Measurements from ENCODE around the gene B4GALT2.

The B4GALT2 gene

DNA sequence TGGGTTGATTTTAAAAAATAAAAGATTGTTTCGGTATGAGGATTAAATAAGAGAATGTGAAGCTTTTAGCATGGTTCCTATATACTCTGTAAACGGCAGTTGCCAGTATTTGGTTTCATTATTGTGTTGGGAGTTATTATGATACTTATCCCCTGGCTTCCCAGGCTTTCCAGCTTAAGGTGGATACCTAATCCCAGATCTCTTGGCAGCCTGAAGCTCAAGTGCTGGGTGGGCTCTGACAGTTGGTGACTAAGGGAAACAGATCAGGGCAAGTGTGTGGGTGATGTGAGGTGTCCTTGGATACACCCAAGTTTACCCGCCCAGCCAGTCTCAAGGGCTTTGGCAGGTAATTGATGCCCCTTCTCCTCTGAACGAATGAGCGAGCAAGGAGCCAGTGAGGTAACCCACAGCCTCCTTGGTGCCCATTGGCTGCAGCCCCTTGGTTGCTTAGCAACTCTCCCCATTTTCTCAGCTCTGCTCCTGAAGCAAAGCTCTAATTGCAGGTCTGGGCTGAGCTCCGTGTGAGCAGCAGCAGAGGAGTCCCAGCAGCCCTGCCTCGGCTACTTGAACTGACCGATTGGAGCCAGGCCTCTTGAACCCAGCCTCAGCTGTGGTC lies 26.2 kb upstream of the B4GALT2 start:
- Histone ChIP-seq H3K79me2 (ENCODE audit: insufficient read depth, low read length) (peaks cover 15% of the 10 kb centered on the region), H3K27ac (ENCODE audit: low read length) (no peak overlapping the region), H3K4me2 (ENCODE audit: insufficient read depth, low read length) (no peak overlapping the region), H3K27me3 (ENCODE audit: insufficient read depth, low read length, poor library complexity) (no peaks in the 10 kb centered on the region), H3K4me1 (ENCODE audit: insufficient read depth, low read length) (peaks cover 11% of the 10 kb centered on the region), H3K36me3 (ENCODE audit: insufficient read depth, low read length) (peaks cover 34% of the 10 kb centered on the region), H3K9ac (ENCODE audit: low read depth, low read length) (no peak overlapping the region), H2AFZ (ENCODE audit: low read depth, low read length) (no peak overlapping the region), H3K9me3 (ENCODE audit: insufficient read depth, low read length, severe bottlenecking) (no peaks in the 10 kb centered on the region), H3K4me3 (ENCODE audit: low read depth in 1 of 2, low read length in 2 of 2) (no peak overlapping the region), H4K20me1 (ENCODE audit: insufficient read depth, low read length) (peaks cover 23% of the 10 kb centered on the region)
- ATAC-seq (ENCODE audit: insufficient read depth, low read depth) (no peak), DNase-seq (no peak)
- TF ChIP-seq, protein P1, sequence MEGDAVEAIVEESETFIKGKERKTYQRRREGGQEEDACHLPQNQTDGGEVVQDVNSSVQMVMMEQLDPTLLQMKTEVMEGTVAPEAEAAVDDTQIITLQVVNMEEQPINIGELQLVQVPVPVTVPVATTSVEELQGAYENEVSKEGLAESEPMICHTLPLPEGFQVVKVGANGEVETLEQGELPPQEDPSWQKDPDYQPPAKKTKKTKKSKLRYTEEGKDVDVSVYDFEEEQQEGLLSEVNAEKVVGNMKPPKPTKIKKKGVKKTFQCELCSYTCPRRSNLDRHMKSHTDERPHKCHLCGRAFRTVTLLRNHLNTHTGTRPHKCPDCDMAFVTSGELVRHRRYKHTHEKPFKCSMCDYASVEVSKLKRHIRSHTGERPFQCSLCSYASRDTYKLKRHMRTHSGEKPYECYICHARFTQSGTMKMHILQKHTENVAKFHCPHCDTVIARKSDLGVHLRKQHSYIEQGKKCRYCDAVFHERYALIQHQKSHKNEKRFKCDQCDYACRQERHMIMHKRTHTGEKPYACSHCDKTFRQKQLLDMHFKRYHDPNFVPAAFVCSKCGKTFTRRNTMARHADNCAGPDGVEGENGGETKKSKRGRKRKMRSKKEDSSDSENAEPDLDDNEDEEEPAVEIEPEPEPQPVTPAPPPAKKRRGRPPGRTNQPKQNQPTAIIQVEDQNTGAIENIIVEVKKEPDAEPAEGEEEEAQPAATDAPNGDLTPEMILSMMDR (IDR thresholded peaks at IDR 0.05; ENCODE audit: borderline replicate concordance, extremely low read depth, low read length, poor library complexity, severe bottlenecking), result no peak
- no peak for TF ChIP-seq EZH2 (IDR thresholded peaks at IDR 0.05; ENCODE audit: borderline replicate concordance, low read depth, low read length, severe bottlenecking)

- peaks cover 22% of the 10 kb centered on the region for H4K20me1 ChIP-seq (ENCODE audit: insufficient read depth, low read length)
- peaks cover 38% of the 10 kb centered on the region for H3K36me3 ChIP-seq (ENCODE audit: insufficient read depth, low read length)
- TF ChIP-seq EZH2 (IDR thresholded peaks at IDR 0.05; ENCODE audit: borderline replicate concordance, low read depth, low read length, severe bottlenecking), result no peak
- TF ChIP-seq, protein P1 (IDR thresholded peaks at IDR 0.05; ENCODE audit: borderline replicate concordance, extremely low read depth, low read length, poor library complexity, severe bottlenecking), result no peak
- no peak overlapping the region for H3K4me3 ChIP-seq (ENCODE audit: low read depth in 1 of 2, low read length in 2 of 2)
- H3K79me2 ChIP-seq (ENCODE audit: insufficient read depth, low read length), result peaks cover 10% of the 10 kb centered on the region
- H2AFZ ChIP-seq (ENCODE audit: low read depth, low read length), result no peak overlapping the region
- no peak overlapping the region for H3K27ac ChIP-seq (ENCODE audit: low read length)
- H3K9me3 ChIP-seq (ENCODE audit: insufficient read depth, low read length, severe bottlenecking), result no peaks in the 10 kb centered on the region
- H3K9ac ChIP-seq (ENCODE audit: low read depth, low read length), result no peak overlapping the region
- ATAC-seq (ENCODE audit: insufficient read depth, low read depth) (no peak), DNase-seq (no peak)
- H3K4me1 ChIP-seq (ENCODE audit: insufficient read depth, low read length), result peaks cover 6% of the 10 kb centered on the region
- H3K4me2 ChIP-seq (ENCODE audit: insufficient read depth, low read length), result no peak overlapping the region
- no peaks in the 10 kb centered on the region for H3K27me3 ChIP-seq (ENCODE audit: insufficient read depth, low read length, poor library complexity)
Observed at GRCh38 chr1:43953361-43953760, 25.6 kb upstream of the B4GALT2 start.

DNA sequence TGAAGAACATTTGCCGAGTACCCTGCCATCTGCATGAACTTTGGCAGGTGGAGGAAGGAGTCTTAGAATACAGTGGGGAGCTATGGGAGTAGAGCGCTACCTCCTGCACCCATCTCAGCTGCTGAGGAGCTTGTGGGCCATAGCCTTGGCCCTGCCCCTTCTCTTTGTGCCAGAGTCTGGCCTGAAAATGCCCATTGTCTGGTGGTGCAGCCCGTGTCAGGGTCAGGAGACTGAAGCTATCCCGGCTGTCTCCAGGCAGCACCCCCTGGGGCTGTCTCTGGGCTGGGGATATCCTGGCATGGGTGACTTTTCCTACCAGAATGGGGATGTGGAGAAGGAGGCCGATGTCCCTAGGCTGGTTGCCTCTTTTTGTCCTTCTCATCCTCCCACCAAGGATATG lies 25.0 kb upstream of the B4GALT2 start:
- DNase-seq (no peak), ATAC-seq (ENCODE audit: insufficient read depth, low read depth) (no peak)
- Histone ChIP-seq H3K79me2 (ENCODE audit: insufficient read depth, low read length) (0 out of 2 replicates have a peak, but pooled peaks cover 4% of the 10 kb centered on the region), H3K4me3 (ENCODE audit: low read depth in 1 of 2, low read length in 2 of 2) (no peak overlapping the region), H3K9ac (ENCODE audit: low read depth, low read length) (no peak overlapping the region), H3K36me3 (ENCODE audit: insufficient read depth, low read length) (peaks cover 41% of the 10 kb centered on the region), H3K27ac (ENCODE audit: low read length) (no peak overlapping the region), H4K20me1 (ENCODE audit: insufficient read depth, low read length) (peaks cover 17% of the 10 kb centered on the region), H2AFZ (ENCODE audit: low read depth, low read length) (no peak overlapping the region), H3K27me3 (ENCODE audit: insufficient read depth, low read length, poor library complexity) (no peaks in the 10 kb centered on the region), H3K4me1 (ENCODE audit: insufficient read depth, low read length) (no peaks in the 10 kb centered on the region), H3K4me2 (ENCODE audit: insufficient read depth, low read length) (no peak overlapping the region), H3K9me3 (ENCODE audit: insufficient read depth, low read length, severe bottlenecking) (no peaks in the 10 kb centered on the region)
- TF ChIP-seq, protein P1 (IDR thresholded peaks at IDR 0.05; ENCODE audit: borderline replicate concordance, extremely low read depth, low read length, poor library complexity, severe bottlenecking), result no peak
- no peak for TF ChIP-seq EZH2 (IDR thresholded peaks at IDR 0.05; ENCODE audit: borderline replicate concordance, low read depth, low read length, severe bottlenecking)

All from DND-41 (cell line).